GM18507 (cell line): Measurements from ENCODE around the gene GABARAPL1.

Experiments used
- DNase-seq: peaks from one replicate; pipeline ENCODE4 v3.0.0; 2011; ENCODE audit warnings: low read depth; ENCODE audit not compliant: insufficient read length; ENCODE audit errors: extremely low spot score
- FAIRE-seq: peaks from 2 replicates; lab custom pipeline; 2011; peaks lifted over from hg19 to GRCh38; lab: Jason Lieb, UNC

The GABARAPL1 gene

DNA sequence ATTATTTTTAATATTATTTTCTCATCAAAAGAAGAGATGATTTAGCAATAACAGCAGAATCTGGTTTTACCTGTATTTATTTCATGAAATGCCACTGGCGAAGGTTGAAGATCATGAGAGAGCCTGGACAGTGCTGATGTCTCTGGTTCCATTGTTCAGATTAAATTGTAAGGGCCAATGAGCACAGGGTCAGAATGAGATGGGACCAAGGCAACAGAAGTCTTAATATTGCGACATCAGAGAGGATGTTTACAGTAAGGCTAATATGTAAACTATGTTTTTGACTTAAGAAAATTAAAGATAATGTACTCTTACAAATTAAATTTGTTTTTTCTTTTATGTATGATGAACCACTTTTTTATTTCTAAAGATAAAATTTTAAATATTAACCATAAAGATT is 59.8 kb downstream of the GABARAPL1 start:
- no peak for FAIRE-seq

More for the DNA sequence above, 59.8 kb downstream of the GABARAPL1 start:
- DNase-seq: no peak
